K562 (cell line): ENCODE results near the gene MMD2. TPM values are rescaled to one million over a fixed set of nuclear protein-coding genes. Genes with fewer than 3 reads are reported as not detected.

ENCODE experiments used
- ATAC-seq: fragments of 200-7000 bp; cut with Tn5 transposase; 3 replicates; pipeline ENCODE4 v1.9.1; 2020; ENCODE audit warnings: moderate library complexity
- BruUV-seq: library from RNA; stranded (reverse); fragments of 400-500 nt; replicated peaks from 2 replicates; lab custom pipeline; 2021; lab: Mats Ljungman, UMichigan
- CTCF ChIA-PET: fragments of 300-600 bp; formaldehyde crosslinking; extraction: SDS; loops from one replicate; lab custom pipeline; 2021; ENCODE audit warnings: low intra/inter-chr PET ratio; lab: Yijun Ruan, JAX
- POLR2A ChIA-PET: fragments of 300-600, 350-650 bp; sonication (Branson Sonifier 250); formaldehyde crosslinking; extraction: SDS; loops from one replicate; lab custom pipeline; 2021; ENCODE audit warnings: antibody characterized with exemption, inconsistent platforms; lab: Yijun Ruan, JAX
- DNase-seq, 4 experiments: peaks; one replicate each; pipeline versions ENCODE4 v3.0.0 to v3.0.0-alpha.2; 2011 to 2018; ENCODE audit warnings: low spot score in 3 of 4, mixed read lengths in 3 of 4; ENCODE audit errors: extremely low read depth in 1 of 4
- FAIRE-seq: peaks from 2 replicates; lab custom pipeline; 2011; peaks lifted over from hg19 to GRCh38; lab: Jason Lieb, UNC
- H2AFZ ChIP-seq: 2 replicates; pipeline ENCODE4 v1.6.0; 2011; ENCODE audit warnings: low read depth, low read length, control low read depth, inconsistent platforms
- H3K27ac ChIP-seq: fragments of 200-600 bp; 3 replicates; pipeline ENCODE4 v1.8.0; 2011; ENCODE audit warnings: low read depth, mild to moderate bottlenecking, control low read depth, inconsistent platforms, low read length, moderate library complexity, mixed read lengths; ENCODE audit errors: extremely low read depth
- H3K27me3 ChIP-seq, 2 experiments: fragments of 300-600 bp in 1 of 2; 2 replicates in 1 of 2; 3 replicates in 1 of 2; pipeline versions ENCODE4 v1.6.0 to v1.8.0; 2011; ENCODE audit warnings: inconsistent platforms in 2 of 2, low read length in 2 of 2, mild to moderate bottlenecking in 1 of 2, mixed read lengths in 1 of 2, moderate library complexity in 1 of 2; ENCODE audit not compliant: control insufficient read depth in 2 of 2, insufficient read depth in 2 of 2
- H3K36me3 ChIP-seq: fragments of 300-600 bp; 3 replicates; pipeline ENCODE4 v1.8.0; 2011; ENCODE audit warnings: mild to moderate bottlenecking, low read length, inconsistent platforms; ENCODE audit not compliant: control insufficient read depth, insufficient read depth
- H3K4me1 ChIP-seq, 2 experiments: fragments of 200-600 bp in 1 of 2; replicated peaks in 1 of 2; 2 replicates in 1 of 2; 3 replicates in 1 of 2; pipeline versions ENCODE4 v1.5.1 to v1.8.0; 2011; ENCODE audit warnings: inconsistent platforms in 2 of 2, low read length in 2 of 2, mild to moderate bottlenecking in 1 of 2, mixed read lengths in 1 of 2, moderate library complexity in 1 of 2; ENCODE audit not compliant: control insufficient read depth in 2 of 2, insufficient read depth in 2 of 2
- H3K4me2 ChIP-seq: 2 replicates; pipeline ENCODE4 v1.6.1; 2011; ENCODE audit warnings: low read length, control low read depth, inconsistent platforms, mixed read lengths; ENCODE audit not compliant: insufficient read depth
- H3K4me3 ChIP-seq: fragments of 200-600 bp; sonication (generic), shearing (Covaris generic); 2 replicates; pipeline ENCODE4 v1.5.1; 2016; ENCODE audit warnings: control low read depth, inconsistent platforms
- H3K79me2 ChIP-seq: fragments of 200-600 bp; 3 replicates; pipeline ENCODE4 v1.8.0; 2011; ENCODE audit warnings: low read length, inconsistent platforms; ENCODE audit not compliant: control insufficient read depth, insufficient read depth
- H3K9ac ChIP-seq, 2 experiments: 2 replicates each; pipeline versions ENCODE4 v1.6.0 to v1.6.1; 2011; ENCODE audit warnings: low read depth in 2 of 2, low read length in 2 of 2, control low read depth in 1 of 2, inconsistent platforms in 1 of 2, mild to moderate bottlenecking in 1 of 2, mixed read lengths in 1 of 2; ENCODE audit not compliant: insufficient read depth in 1 of 2
- H3K9me1 ChIP-seq: one replicate; pipeline ENCODE4 v1.6.0; 2011; ENCODE audit warnings: inconsistent platforms, mild to moderate bottlenecking, low read length, moderate library complexity; ENCODE audit not compliant: control insufficient read depth, insufficient read depth
- H3K9me3 ChIP-seq: replicated peaks from 2 replicates; pipeline ENCODE4 v1.5.1; 2011; ENCODE audit warnings: low read depth, low read length, inconsistent platforms; ENCODE audit not compliant: control insufficient read depth, insufficient read depth
- H4K20me1 ChIP-seq: replicated peaks from 2 replicates; pipeline ENCODE4 v1.6.1; 2011; ENCODE audit warnings: low read length, inconsistent platforms, mixed read lengths; ENCODE audit not compliant: control insufficient read depth, insufficient read depth
- MECOM ChIP-seq: fragments of 250-450 bp; sonication (Bioruptor Pico); IDR thresholded peaks from 2 replicates; pipeline ENCODE4 v1.8.0; 2022; ENCODE audit warnings: inconsistent platforms
- RNF2 ChIP-seq: sonication (generic); IDR thresholded peaks from 2 replicates; pipeline ENCODE4 v1.6.1; 2016
- STAG1 ChIP-seq: sonication (generic); formaldehyde crosslinking; IDR thresholded peaks from 2 replicates; pipeline ENCODE4 v1.5.0; 2020; ENCODE audit warnings: missing genetic modification reagents, borderline replicate concordance
- ZNF121 ChIP-seq: sonication (generic); formaldehyde crosslinking; conservative IDR thresholded peaks from 2 replicates; pipeline ENCODE4 v1.8.0; 2022; ENCODE audit warnings: missing genetic modification reagents
- ZNF583 ChIP-seq: fragments of 250-450 bp; sonication (Bioruptor Pico); IDR thresholded peaks from 2 replicates; pipeline ENCODE4 v1.4.0; 2020
- WGBS: fragments of 100-300 bp; shearing (Covaris generic); methylation state at CpG from one replicate; pipeline ENCODE4 v1.1.6; 2016; ENCODE audit warnings: low coverage, mixed read lengths; ENCODE audit not compliant: insufficient coverage; ENCODE audit errors: missing lambda C conversion rate; 5-methylcytosine and 5-hydroxymethylcytosine counted together
- in situ Hi-C: fragments of 300-500 bp; cut with MboI; formaldehyde crosslinking; loops from 4 replicates; pipeline ENCODE4 v1.15.0; 2018; ENCODE audit warnings: inconsistent platforms, mixed read lengths
- intact Hi-C: fragments of 100-400 bp; cut with micrococcal nuclease; formaldehyde crosslinking; loops from 2 replicates; pipeline ENCODE4 v1.14.2; 2022
- polyA plus RNA-seq, 8 experiments: library from polyadenylated mRNA; depleted of rRNA in 4 of 8; stranded (reverse) in 5 of 8; unstranded in 3 of 8; fragments of >200 nt; fragmentation: Nextera tagmentation in 2 of 8; fragmentation: Illumina TruSeq in 1 of 8; extraction: Ambion mirVana in 2 of 8; extraction: Trizol in 1 of 8; gene quantifications; 2 replicates each; pipeline versions ENCODE4 v1.2.1 to v1.2.3, GENCODE V29; 2011 to 2014; ENCODE audit warnings: inconsistent platforms in 1 of 8, missing spikeins in 1 of 8
- total RNA-seq, 7 experiments: library from RNA; depleted of rRNA in 6 of 7; stranded (reverse); fragments of >200 nt in 6 of 7; fragmentation: Illumina TruSeq in 2 of 7; extraction: Trizol in 2 of 7; gene quantifications; 2 replicates each; pipeline versions ENCODE4 v1.2.1 to v1.2.3, GENCODE V29; 2011 to 2021; ENCODE audit warnings: low replicate concordance in 1 of 7

MMD2 gene
- total and polyA plus RNA-seq, 9 of the 15 experiments (the other 6 are each of a cell fraction or from before 2014, with no cell fraction given): not detected

DNA sequence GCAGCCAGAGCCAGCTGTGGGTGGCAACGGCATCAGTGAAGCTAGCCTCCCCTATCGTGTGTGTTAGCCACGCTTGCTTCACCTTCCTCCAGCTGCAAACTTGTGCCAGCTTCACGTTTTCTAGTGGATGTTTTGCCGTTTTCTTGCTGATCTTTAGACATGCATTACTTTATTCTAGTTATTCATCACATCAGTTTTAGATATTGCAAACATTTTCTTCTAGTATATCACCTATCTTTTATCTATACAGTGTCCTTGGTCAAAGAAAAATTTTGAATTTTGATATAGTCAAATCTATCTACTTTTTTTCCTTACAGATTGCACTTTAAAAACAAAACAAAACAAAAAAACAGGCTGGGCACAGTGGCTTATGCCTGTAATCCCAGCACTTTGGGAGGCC, 90.5 kb downstream of the MMD2 start:
- 55% methylated on average over 5 of the region's 5 CpGs for WGBS
- DNase-seq (no peak), ATAC-seq (no peak), FAIRE-seq (no peak)
- Histone ChIP-seq H3K4me1 (peaks cover 7 to 21% of the 10 kb centered on the region in 2 experiments), H3K9ac (no peak overlapping the region), H3K27ac (no peak overlapping the region), H3K4me3 (no peak overlapping the region), H3K27me3 (no peaks in the 10 kb centered on the region), H3K9me1 (no peaks in the 10 kb centered on the region), H3K36me3 (no peaks in the 10 kb centered on the region), H3K4me2 (no peak overlapping the region), H2AFZ (no peak overlapping the region), H4K20me1 (peaks cover 4% of the 10 kb centered on the region; the same call in 1 of the 2 replicates), H3K79me2 (no peaks in the 10 kb centered on the region; the same call in 2 of the 3 replicates), H3K9me3 (no peaks in the 10 kb centered on the region)
- ChIA-PET CTCF (no interaction called here), POLR2A (no interaction called here)
- TF ChIP-seq STAG1 (CRISPR knock-in tag) (no peak), ZNF583 (peak; percentile 97), MECOM (CRISPR knock-in tag) (no peak), RNF2 (no peak), ZNF121 (no peak)
- BruUV-seq: no TSS peak
- in situ Hi-C loops: no loop called here
- intact Hi-C loops: no loop called here
